NCI-H1092 treated with DMSO at 0.1 percent for 48 hours (cell line): ENCODE measurements around the gene COPS7B.
"Not testable (repeated sequence)": the region's sequence is repeated elsewhere in the genome, so short reads cannot be mapped to it uniquely, and the experiment has no call there.

Experiments
- DNase-seq: peaks from one replicate; lab custom pipeline; 2025; lab: John Stamatoyannopoulos, UW

The COPS7B gene

DNA sequence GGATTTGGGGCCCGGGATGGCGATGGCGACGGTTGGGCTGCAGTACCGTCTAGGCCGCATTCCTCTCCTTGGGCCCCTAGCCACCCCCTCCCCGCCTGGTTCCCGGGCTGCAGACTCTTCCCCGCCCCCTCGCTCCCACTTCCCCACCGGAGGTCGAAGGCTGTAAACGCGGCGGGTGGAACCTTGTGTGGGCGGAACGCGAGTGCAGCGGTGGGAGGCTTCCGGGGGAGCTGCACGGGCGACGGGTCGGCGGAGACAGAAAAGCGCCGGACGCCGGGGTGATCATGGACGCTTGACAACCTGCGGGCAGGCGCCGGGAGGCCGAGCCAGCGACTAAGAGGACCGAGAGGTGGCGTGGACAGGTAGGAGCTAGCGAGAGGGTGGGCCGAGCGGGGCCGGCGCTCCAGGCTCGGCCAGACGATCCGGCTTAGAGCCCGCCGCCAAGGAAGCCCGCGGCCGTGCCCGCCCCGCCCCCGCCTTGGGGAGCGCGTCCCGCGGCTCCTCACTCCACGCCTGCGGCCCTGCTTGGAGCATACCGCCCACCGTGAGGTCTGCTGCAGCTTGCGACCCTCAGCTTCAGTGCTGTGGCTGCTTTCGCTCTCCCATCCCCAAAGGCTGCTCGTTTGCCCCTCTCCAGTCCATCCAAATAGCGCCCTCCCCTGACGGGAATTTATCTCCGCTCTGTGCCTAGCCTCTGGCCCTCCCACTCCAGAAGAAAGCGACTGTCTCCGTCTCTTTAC lies at the start of gene COPS7B:
Gene COPS7B, plus strand, starts transcription at position 269 of the 740 bp plus-strand sequence. CDS start 2,126 bp downstream, outside the sequence.
- peak; percentile 67 for DNase-seq

DNA sequence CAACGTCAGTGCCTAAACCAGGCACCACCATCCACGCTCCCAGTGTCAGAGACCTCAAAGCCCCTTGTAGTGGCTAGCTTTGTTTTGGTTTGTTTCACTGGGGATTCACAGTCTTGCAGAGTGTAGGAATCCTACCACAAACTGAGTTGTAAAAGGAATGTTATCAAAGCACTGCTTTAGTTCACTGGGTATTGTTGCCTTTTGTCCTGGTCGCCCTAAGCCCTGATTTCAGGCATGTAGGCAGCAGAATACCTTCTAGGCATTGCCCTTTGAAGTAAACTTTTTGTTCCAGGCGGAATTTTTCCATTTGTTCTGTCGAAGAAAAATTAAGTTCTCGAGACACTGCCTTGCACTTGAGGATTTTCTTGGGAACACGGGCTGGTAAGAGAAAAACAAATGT lies 48.5 kb upstream of the COPS7B start:
- no peak for DNase-seq

DNA sequence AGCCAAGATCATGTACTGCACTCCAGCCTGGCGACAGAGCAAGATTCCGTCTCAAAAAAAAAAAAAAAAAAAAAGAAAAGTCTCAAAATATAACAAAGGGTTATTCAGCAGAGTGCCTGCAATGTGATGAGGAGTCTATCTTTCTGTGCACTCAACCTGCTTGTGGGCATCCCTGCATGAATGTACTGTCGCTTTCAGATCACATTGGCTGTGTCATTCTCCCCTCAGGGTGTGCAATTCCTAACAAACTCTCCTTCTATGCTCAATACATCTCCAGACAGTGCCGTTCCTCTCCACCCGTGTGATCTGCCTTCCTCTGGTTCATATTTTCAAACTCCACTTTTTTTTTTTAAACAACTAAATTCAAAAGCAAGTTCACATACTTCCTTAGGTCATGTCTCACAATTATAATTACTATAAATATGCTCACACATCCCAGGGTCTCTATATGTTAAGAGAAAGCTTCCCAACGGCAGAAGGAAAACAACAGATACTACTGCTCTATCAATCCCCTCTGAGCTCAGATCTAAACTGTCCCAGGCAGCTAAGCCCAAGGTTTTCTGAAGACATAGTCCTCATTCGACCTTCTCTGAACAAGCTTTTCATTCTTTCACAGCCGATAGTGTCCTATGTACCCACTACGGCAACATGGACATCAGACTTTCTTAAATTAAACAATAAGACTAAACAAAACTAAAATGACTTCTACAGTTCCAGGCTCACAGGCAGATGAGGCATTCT lies 42.7 kb upstream of the COPS7B start:
- DNase-seq: no peak

DNA sequence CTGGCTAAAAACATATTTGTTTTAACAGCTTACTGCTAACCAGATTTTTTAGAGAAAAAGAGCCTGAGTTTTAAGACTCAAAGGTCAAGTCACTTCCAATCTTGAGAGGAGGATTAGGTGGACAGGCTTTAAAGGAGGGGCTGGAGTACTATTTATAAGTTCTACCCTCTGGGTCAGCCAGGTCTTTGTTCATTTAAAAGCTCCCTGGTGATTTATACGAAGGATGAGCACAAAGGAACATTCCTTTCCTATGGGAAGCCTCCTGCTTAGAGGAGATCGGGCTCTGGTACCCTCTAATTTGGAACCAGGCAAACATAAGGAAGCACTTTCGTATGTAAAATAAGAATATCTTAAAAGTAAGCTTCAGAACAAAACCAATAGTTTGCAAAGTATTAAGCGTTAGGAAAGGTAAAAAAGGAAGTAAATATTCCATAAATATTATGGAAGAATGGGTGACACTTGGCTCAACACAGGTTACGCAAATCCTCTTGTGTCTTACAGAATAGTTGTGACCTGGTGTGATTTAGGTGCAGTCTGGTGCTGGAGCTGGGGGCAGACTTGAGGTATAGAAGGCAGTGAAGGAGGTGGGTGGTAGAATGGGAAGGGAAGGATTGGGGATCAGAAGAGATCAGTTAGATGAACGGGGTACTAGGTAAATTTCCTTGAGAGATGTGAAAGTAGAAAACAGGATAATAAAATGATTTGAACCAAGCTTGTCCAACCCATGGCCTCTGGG lies 40.8 kb upstream of the COPS7B start:
- DNase-seq: no peak

DNA sequence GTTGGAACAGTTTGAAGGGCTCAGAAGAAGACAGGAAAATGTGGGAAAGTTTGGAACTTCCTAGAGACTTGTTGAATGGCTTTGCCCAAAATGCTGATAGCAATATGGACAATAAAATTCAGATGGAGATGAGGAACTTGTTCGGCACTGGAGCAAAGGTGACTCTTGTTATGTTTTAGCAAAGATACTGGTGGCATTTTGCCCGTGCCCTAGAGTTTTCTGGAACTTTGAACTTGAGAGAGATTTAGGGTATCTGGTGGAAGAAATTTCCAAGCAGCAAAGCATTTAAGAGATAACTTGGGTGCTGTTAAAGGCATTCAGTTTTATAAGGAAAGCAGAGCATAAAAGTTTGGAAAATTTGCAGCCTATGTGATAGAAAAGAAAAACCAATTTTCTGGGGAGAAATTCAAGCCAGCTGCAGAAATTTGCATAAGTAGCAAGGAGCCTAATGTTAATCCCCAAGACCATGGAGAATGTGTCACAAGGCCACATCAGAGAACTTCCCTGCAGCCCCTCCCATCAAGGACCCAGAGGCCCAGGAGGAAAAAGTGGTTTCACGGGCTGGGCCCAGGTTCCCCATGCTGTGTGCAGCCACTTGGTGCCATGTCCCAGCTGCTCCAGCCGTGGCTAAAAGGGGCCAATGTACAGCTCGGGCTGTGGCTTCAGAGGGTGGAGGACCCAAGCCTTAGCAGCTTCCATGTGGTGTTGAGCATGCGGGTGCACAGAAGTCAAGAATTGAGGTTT lies 37.9 kb upstream of the COPS7B start:
- not testable (repeated sequence) for DNase-seq

DNA sequence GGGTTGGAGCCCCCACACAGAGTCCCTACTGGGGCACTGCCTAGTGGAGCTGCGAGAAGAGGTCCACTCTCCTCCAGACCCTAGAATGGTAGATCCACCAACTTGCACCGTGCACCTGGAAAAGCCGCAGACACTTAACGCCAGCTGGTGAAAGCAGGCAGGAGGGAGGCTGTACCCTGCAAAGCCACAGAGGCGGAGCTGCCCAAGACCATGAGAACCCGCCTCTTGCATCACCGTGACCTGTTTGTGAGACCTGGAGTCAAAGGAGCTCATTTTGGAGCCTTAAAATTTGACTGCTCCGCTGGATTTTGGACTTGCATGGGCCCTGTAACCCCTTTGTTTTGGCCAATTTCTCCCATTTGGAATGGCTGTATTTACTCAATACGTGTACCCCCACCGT lies 37.2 kb upstream of the COPS7B start:
- not testable (repeated sequence) for DNase-seq

DNA sequence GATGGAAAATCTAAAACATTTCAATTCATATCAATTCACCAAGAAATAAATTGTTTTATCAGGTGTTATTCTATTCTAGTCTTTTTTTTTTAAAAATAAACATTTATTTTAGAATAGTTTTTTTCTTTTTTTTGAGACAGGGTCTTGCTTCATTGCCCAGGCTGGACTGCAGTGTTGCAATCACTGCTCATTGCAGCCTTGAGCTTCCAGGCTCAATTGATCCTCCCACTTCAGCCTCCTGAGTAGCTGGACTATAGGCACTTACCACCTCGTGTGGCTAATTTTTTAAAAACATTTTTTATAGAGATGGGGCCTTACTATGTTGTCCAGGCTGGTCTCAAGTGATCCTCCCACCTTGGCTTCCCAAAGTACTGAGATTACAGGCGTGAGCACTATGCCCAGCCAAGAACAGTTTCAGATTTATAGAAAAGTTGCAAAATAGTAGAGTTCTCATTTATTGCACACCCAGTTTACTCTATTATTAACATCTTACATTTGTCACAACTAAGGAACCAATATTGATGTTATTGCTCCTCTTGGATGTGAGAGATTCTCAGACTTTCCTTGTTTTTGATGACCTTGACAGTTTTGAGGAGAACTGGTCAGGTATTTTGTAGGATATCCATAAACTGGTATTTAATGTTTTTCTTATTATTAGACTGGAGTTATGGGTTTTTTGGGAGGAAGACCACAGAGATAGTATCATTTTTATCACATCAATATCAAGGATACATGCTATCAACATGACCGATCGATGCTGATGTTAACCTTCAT lies 35.0 kb upstream of the COPS7B start:
- no peak for DNase-seq

DNA sequence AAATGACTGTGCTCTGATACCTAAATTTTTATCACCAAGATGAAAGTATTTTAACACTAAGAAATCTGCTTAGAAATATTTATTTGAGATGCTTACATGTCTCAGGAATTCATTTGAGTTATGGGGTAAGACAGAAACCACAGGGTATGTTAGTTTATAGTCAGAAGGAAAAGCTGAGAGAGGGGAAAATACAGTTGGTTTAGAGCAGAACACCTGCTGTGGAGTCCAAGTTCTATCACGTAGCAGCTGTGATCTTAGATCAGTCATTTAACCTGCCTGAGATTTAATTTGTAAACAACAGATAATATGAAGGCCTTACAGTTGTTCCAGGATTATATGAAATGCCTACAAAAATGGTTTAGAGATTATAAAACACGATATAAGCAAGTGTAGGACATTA lies 34.2 kb upstream of the COPS7B start:
- no peak for DNase-seq

DNA sequence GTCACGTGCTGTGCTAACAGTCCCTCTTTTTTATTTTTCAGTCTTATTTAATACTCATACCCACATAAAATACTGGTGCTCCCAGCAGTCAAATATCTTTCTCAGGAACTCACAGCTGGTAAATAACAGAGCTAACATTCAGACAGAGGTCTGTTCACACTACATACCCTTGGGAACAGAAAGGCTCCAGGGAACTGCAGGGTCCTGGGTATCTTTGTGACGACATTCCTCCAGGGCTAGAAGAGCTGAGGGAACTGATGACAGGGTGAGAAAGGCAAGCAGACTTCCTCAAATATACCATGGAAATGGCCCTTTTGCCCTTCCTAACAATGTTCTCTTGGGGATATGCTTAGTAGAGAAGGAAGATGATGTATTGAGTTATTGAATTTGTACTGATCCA lies 24.5 kb upstream of the COPS7B start:
- no peak for DNase-seq

DNA sequence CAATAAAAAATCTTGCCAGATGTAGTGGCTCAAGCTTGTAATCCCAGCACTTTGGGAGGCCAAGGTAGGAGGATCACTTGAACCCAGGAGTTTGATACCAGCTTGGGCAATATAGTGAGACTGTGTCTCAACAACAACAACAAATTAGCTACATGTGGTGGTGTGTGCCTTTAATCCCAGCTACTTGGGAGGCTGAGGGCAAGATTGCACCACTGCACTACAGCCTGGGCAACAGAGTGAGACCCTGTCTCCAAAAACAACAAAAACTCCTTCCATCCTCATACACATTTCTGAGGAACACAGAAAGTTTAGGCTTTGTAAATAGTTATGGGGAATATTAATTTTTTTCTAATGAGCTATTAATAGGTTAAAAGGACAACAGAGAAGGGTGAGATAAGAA lies 22.1 kb upstream of the COPS7B start:
- DNase-seq: no peak

DNA sequence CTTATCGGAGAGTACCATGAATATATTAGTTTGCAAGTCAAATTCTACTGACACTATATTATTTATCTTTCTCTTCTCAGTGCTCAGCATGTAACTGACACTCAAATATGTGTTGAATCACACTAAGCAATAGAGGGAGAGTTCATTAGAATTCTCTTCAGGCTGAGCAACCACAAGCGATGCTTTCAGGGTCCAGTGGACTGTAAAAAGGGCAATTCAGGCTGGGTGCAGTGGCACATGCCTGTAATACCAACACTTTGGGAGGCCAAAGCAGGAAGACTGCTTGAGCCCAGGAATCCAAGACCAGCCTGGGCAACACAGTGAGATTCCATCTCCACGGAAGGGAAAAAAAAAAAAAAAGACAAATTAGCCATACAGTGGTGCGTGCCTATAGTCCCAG lies 21.5 kb upstream of the COPS7B start:
- DNase-seq: no peak

DNA sequence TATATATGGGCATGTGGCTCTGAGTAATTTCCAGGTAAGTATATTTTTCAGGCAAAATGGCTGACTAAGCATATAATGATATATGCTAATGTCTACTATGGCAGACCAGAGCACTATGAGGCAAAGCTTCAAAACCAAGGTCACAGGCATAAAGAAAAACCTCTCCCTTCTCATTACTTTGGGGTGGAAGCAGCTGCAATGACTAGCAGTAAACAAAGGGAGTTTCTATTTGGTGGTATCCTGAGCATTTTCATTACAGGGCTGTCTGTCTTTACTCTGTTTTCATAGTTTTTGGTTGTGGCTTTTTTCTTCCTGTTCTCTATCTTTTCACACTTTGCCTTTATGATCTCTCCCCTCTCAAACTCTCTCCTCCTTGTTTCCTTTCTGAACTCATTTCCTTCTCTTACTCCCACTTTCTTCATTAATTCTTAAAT lies 20.7 kb upstream of the COPS7B start:
- no peak for DNase-seq

DNA sequence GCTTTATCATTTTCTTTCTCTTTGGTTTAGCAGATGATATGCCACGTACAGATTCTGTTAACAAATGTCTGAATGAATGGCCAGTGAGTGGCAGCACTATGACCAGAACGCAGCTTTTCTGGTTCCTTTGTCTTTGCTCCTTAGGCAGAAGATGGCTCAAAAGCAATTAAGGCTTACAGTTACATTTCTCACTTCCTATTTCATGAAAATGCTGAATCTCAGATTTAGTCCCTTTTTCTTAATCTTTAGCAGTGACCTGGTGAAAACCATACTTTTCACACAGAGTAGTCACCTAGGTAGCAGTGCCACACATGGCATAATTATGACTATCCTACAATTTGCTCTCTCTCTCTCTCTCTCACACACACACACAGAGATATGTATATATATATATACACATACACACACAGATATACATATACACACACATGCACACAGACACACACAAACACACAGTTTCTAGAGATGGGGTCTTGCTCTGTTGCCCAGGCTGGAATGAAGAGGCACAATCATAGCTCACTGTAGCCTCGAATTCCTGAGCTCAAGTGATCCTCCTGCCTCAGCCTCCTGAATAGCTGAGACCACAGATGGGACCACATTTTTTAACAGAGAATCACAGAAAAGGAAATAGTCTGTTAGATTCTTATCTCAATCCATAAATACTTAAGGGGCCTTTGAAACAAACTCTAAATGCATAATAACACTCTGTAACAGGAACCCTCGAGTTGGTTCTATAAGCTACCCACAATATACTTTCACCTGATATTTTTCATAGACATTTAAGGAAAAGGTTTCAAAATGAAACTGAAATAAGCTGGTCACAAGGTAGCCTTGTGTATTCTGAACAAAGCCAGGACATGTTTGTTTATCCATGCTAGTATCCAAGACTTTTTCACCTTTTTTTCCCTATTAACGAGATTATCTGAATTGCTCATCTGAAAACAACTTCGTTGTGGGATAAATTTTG lies 16.8 kb upstream of the COPS7B start:
- DNase-seq: no peak

DNA sequence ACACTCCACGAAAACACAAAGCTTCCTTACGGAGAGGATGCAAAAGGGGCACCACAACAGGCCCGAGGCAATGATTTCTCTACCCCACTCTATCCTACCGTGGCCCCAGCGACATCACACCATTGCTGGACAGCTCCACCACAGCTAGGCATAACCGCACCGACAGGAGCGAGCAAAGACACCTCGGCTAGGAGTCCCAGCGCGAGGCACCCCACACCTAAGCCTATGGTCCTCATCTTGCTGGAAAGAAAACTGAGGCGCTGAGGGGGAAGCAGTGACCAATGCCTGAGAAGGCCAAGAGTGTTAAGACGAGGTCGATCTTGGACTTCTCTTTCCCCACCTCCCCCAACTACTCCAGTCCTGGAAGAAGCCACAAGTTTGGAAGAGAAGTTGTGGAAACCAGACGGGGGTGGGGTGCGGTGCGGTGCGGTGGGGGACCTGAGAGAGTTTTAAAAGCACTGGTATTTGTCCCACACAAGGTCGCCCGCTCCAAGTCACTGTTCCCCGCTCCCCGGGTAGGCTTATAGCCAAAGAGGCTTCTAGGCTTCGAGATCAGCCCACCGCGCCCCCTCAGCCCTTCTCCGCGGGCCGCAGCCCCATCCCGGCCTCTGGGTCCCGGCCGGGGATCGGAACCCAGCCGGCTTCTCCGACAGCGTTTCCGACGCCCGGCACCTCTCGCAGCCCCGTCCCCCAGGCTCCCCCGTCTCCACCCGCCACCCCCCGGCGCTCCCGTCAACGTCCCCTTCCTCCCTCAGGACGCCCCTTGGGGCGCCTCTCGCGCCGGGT lies 5.9 kb upstream of the COPS7B start:
- DNase-seq: no peak

DNA sequence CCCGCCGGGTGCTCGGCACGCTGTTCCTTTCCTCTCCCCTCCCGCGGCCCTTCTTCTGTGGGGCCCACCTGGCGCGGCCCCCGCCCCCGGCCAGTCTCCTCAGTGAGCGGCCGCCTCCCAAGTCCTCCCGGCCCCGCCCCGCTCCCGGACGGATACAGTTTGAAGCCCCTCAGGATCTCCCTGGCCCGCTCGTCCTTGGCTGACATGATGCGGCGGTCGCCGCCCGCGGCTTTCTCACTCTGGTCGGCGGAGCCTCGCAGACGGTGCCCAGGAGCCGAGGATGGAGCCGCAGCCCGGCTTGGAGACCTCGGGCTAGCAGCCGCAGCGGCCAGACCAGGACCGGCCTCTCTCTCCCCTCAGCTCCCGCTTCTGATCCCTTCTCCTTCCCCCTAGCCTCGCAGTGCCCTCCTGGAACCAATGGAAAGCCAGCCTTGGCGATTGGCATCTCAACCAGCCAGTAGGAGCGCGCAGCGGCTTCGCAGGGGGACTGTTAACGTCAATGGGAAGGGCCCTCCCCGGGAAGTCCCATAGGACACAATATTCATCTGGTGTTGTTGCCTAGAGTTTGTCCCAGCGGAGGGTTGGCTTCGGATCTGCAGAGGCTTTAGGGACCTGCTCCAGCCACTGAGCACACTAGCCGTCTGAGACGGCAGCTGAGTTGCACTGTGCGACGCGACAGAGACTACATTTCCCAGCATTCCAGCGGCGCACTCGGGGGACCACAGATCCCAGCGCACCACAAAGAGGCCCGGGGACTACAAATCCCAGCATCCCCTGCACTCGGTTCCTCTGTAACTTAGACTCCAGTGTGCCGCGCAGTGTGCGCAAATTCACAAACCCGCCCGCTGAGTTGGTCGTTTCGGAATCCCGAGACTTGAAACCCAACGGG lies 5.1 kb upstream of the COPS7B start, which contains the start of gene PDE6D:
Gene PDE6D, minus strand, starts transcription at position 374 of the 889 bp plus-strand sequence. Its CDS starts 168 bp downstream, at position 206.
- peak; percentile 93 for DNase-seq

DNA sequence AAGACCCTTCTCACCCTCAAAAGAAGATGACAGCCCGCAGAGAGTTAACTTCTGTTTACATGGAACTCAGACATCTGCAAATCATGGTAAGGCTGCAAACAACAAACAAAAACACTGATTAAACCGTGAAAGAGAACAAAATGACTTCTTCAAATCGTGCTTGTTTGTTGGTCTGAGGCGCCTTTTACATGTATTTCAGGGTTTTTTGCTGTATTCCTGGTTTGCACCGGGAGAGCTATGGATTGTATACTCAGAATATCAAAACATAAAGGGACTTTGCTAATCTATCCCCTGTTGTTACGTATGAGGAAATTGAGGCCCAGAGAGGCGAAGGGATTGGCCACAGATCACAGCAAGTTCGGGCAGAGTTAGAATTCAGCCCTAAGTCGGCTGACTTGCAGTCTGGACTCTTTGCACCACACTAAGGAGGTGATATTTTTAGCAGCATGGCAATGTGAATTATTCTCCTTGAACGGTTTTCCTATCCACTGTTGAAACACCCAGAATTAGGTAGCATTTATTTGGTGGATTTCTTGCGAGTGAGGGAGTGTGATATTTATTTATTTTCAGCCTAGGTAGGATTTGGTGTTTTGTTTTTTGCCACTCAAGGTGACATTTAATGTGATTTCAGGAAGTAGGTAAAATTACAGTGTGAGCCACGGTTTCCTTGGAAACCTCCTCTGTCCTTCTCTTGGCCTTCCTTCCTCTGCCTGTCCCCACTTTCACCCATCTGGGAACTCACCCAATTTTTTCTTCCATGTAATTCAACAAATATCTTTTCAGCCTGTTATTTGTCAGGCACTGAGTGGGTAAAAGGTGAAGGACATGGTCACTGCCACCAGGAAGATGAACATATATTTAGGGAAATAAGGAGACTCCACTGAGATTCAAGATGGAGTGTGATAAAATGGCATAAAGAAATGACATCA lies 4.2 kb upstream of the COPS7B start:
- no peak for DNase-seq

DNA sequence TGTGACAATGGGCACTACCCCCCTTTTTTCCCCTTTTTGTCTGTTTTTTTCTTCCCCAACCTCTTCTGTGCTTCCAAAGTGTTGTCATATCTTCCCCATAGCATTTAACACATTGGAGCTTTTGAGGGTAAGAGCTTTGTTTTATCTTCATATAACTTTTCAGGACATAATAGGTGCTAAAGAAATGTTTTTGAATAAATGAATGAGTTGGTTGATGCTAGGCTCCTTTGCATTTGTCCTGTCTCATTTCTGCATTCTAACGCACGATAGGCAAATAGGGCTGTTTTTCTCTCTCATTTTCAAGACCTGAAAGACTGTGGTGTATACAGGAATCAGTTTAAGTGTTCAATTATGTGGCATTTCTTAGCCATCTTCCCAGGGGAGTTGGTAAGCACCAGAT lies 832 bp upstream of the COPS7B start:
- DNase-seq: no peak
